Measurements from ENCODE around the gene CACFD1. TPM values are rescaled to one million over a fixed set of nuclear protein-coding genes. Genes with fewer than 3 reads are reported as not detected.

CACFD1 gene
- total and polyA plus RNA-seq, 2 experiments from 2014 or later = 5.8 to 18.2 TPM

- H3K27me3 ChIP-seq (ENCODE audit: insufficient read depth) = no peaks in the 10 kb centered on the region
- H3K79me2 ChIP-seq (replicated peaks; ENCODE audit: insufficient read depth) = peaks cover 13% of the 10 kb centered on the region; the same call in 1 of the 2 replicates
- Mint-ChIP-seq H3K4me1 (peaks cover 14% of the 10 kb centered on the region), H3K27ac (no peak overlapping the region), H3K27me3 (ENCODE audit: insufficient read depth, low read depth, poor library complexity) (peaks cover 12% of the 10 kb centered on the region), H3K36me3 (ENCODE audit: low read depth) (no peaks in the 10 kb centered on the region), H3K4me3 (no peak overlapping the region), H3K9me3 (no peaks in the 10 kb centered on the region)
- H3K4me2 ChIP-seq = no peak overlapping the region
- H3K36me3 ChIP-seq (ENCODE audit: insufficient read depth) = no peaks in the 10 kb centered on the region
- no peaks in the 10 kb centered on the region for H4K20me1 ChIP-seq (replicated peaks; ENCODE audit: insufficient read depth)
- 0 out of 2 replicates have a peak, but pooled peaks cover 5% of the 10 kb centered on the region for H3F3A ChIP-seq (replicated peaks; ENCODE audit: low read depth)
- H3K27ac ChIP-seq (ENCODE audit: low read depth) = no peak overlapping the region
- no peak overlapping the region for H2AFZ ChIP-seq
- H3K4me3 ChIP-seq = no peak overlapping the region
- H3K9me2 ChIP-seq (ENCODE audit: insufficient read depth) = no peaks in the 10 kb centered on the region
- ATAC-seq (no peak), DNase-seq (ENCODE audit: low spot score) (no peak)
- H3K4me1 ChIP-seq (ENCODE audit: insufficient read depth) = peaks cover 15% of the 10 kb centered on the region; the same call in 1 of the 2 replicates
- TF ChIP-seq EZH2phosphoT487 (IDR thresholded peaks at IDR 0.05; ENCODE audit: unreplicated experiment) (no peak), NANOG (IDR thresholded peaks at IDR 0.05; ENCODE audit: borderline replicate concordance) (no peak), ZNF331 (CRISPR knock-in tag; IDR thresholded peaks at IDR 0.05; ENCODE audit: low read depth) (no peak), REST (IDR thresholded peaks at IDR 0.05; ENCODE audit: unreplicated experiment) (no peak), ZNF114 (CRISPR knock-in tag; IDR thresholded peaks at IDR 0.05) (no peak), ETS1 (IDR thresholded peaks at IDR 0.05) (no peak), CREB1 (CRISPR knock-in tag; IDR thresholded peaks at IDR 0.05; ENCODE audit: low read depth) (no peak), ZNF462 (CRISPR knock-in tag; IDR thresholded peaks at IDR 0.05) (no peak), POLR2AphosphoS5 (IDR thresholded peaks at IDR 0.05; ENCODE audit: low read depth) (no peak), CTCF (conservative IDR thresholded peaks at IDR 0.05; ENCODE audit: low read depth in 2 of 2) (no peak), STAT1 (IDR thresholded peaks at IDR 0.05; ENCODE audit: unreplicated experiment) (no peak), EZH2 (IDR thresholded peaks at IDR 0.05; ENCODE audit: low read depth, unreplicated experiment) (no peak), JUNB (IDR thresholded peaks at IDR 0.05; ENCODE audit: unreplicated experiment) (no peak)
Observed at GRCh38 chr9:133457748-133458147, 2.0 kb upstream of the CACFD1 start.

Measured in GM23338 (cell line).